Measurements from ENCODE around the gene ZNF217. TPM values are rescaled to one million over a fixed set of nuclear protein-coding genes. Genes with fewer than 3 reads are reported as not detected.

ZNF217 gene
- total RNA-seq, 1 experiment from 2014 or later = 33.8 TPM

DNA sequence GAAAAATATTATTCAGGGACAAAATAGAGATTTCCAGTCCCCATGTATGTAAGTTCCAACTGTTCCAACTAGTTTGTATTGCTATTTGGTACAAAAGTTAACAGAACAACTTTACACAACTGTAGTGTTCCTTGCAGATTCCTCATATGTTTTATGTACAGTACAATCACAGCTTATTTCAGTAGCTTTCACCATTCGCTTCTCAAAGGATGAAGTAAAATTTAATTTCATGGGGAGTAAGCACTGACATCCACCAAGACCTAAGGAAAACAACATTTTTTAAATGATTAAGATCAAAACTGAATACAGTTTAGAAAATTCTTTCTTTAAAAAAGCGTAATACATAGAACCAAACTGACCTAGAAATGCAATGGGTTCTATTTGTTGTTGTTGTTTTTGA lies 24.6 kb downstream of the ZNF217 start:
- Histone ChIP-seq H3K9ac (ENCODE audit: low read length) (no peak overlapping the region), H3K36me3 (ENCODE audit: control insufficient read depth in 1 of 2, insufficient read depth in 2 of 2, low read length in 2 of 2) (peaks cover 15 to 47% of the 10 kb centered on the region in 2 experiments; a peak in 3 of 4 replicates), H3K27ac (ENCODE audit: low read depth, low read length) (no peak overlapping the region), H2AFZ (ENCODE audit: low read depth, low read length, poor library complexity, severe bottlenecking) (no peak overlapping the region), H3K27me3 (ENCODE audit: insufficient read depth, low read length) (no peaks in the 10 kb centered on the region), H3K9me2 (ENCODE audit: insufficient read depth) (no peaks in the 10 kb centered on the region), H3K9me3 (ENCODE audit: control insufficient read depth in 1 of 2, insufficient read depth in 1 of 2, low read depth in 1 of 2, low read length in 2 of 2) (no peaks in the 10 kb centered on the region), H3K4me1 (ENCODE audit: control insufficient read depth in 1 of 2, insufficient read depth in 2 of 2, low read length in 2 of 2) (no peaks in the 10 kb centered on the region), H4K20me1 (ENCODE audit: insufficient read depth) (0 out of 2 replicates have a peak, but pooled peaks cover 4% of the 10 kb centered on the region), H3K79me2 (ENCODE audit: insufficient read depth, low read length) (peaks cover 63% of the 10 kb centered on the region), H3K4me2 (ENCODE audit: low read length) (no peak overlapping the region), H3K4me3 (replicated peaks in 1 of 2; ENCODE audit: low read depth in 1 of 2, low read length in 2 of 2) (no peak overlapping the region)
- no peak for DNase-seq (ENCODE audit: low read depth, low spot score)
- POLR2A ChIA-PET = no interaction called here
- CTCF ChIA-PET = no interaction called here
- TF ChIP-seq, protein P1, sequence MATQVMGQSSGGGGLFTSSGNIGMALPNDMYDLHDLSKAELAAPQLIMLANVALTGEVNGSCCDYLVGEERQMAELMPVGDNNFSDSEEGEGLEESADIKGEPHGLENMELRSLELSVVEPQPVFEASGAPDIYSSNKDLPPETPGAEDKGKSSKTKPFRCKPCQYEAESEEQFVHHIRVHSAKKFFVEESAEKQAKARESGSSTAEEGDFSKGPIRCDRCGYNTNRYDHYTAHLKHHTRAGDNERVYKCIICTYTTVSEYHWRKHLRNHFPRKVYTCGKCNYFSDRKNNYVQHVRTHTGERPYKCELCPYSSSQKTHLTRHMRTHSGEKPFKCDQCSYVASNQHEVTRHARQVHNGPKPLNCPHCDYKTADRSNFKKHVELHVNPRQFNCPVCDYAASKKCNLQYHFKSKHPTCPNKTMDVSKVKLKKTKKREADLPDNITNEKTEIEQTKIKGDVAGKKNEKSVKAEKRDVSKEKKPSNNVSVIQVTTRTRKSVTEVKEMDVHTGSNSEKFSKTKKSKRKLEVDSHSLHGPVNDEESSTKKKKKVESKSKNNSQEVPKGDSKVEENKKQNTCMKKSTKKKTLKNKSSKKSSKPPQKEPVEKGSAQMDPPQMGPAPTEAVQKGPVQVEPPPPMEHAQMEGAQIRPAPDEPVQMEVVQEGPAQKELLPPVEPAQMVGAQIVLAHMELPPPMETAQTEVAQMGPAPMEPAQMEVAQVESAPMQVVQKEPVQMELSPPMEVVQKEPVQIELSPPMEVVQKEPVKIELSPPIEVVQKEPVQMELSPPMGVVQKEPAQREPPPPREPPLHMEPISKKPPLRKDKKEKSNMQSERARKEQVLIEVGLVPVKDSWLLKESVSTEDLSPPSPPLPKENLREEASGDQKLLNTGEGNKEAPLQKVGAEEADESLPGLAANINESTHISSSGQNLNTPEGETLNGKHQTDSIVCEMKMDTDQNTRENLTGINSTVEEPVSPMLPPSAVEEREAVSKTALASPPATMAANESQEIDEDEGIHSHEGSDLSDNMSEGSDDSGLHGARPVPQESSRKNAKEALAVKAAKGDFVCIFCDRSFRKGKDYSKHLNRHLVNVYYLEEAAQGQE (IDR thresholded peaks at IDR 0.05; ENCODE audit: low read depth) = no peak
- TF ChIP-seq, protein P2, sequence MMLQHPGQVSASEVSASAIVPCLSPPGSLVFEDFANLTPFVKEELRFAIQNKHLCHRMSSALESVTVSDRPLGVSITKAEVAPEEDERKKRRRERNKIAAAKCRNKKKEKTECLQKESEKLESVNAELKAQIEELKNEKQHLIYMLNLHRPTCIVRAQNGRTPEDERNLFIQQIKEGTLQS (IDR thresholded peaks at IDR 0.05) = no peak
- no peak for TF ChIP-seq EZH2 (IDR thresholded peaks at IDR 0.05)
- TF ChIP-seq, protein P3, sequence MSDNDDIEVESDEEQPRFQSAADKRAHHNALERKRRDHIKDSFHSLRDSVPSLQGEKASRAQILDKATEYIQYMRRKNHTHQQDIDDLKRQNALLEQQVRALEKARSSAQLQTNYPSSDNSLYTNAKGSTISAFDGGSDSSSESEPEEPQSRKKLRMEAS (IDR thresholded peaks at IDR 0.05) = no peak
- no peak for TF ChIP-seq POLR2A (IDR thresholded peaks at IDR 0.05; ENCODE audit: borderline replicate concordance, extremely low read depth, insufficient read depth, insufficient read length)
- ATAC-seq = no peak
- no TSS peak for BruUV-seq (replicated peaks)
- intact Hi-C loops (cut with micrococcal nuclease) = no loop called here
- RAD21 ChIA-PET (ENCODE audit: low non-redundant PET in 1 of 2, low total read pairs in 2 of 2, uncharacterized antibody in 2 of 2, unreplicated experiment in 2 of 2) = no interaction called here

DNA sequence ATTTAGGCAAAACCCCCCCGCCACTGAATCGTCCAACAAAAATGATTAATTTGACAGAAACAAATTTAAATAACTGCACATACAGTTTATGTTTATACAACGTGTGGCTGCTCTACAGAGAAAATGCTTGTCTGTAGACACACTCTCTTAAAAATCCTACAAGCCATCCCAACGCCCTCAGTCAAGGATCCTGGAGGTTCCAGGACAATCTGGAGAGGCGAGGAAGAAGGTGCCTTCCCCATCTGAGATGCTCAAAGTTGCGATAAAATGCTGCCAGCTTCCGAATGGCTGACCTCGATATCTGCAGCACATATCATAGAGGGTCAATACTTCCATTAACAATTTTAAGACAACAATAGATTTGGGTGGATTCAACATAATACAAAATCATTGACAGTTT lies 25.3 kb downstream of the ZNF217 start:
- TF ChIP-seq RAD21 (IDR thresholded peaks at IDR 0.05; ENCODE audit: low read depth) (no peak), CBX3 (IDR thresholded peaks at IDR 0.05; ENCODE audit: low read depth) (no peak), POLR2A (IDR thresholded peaks at IDR 0.05; ENCODE audit: borderline replicate concordance, extremely low read depth, insufficient read depth, insufficient read length) (no peak)
- TF ChIP-seq, protein P4, sequence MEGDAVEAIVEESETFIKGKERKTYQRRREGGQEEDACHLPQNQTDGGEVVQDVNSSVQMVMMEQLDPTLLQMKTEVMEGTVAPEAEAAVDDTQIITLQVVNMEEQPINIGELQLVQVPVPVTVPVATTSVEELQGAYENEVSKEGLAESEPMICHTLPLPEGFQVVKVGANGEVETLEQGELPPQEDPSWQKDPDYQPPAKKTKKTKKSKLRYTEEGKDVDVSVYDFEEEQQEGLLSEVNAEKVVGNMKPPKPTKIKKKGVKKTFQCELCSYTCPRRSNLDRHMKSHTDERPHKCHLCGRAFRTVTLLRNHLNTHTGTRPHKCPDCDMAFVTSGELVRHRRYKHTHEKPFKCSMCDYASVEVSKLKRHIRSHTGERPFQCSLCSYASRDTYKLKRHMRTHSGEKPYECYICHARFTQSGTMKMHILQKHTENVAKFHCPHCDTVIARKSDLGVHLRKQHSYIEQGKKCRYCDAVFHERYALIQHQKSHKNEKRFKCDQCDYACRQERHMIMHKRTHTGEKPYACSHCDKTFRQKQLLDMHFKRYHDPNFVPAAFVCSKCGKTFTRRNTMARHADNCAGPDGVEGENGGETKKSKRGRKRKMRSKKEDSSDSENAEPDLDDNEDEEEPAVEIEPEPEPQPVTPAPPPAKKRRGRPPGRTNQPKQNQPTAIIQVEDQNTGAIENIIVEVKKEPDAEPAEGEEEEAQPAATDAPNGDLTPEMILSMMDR (IDR thresholded peaks at IDR 0.05 in 2 of 3, conservative IDR thresholded peaks at IDR 0.05 in 1 of 3; ENCODE audit: borderline replicate concordance in 1 of 3, insufficient read depth in 1 of 3, low read depth in 2 of 3, low read length in 2 of 3) = no peak
- TF ChIP-seq, protein P3 (IDR thresholded peaks at IDR 0.05) = no peak
- Histone ChIP-seq H3K36me3 (ENCODE audit: control insufficient read depth in 1 of 2, insufficient read depth in 2 of 2, low read length in 2 of 2) (peaks cover 15 to 43% of the 10 kb centered on the region in 2 experiments; a peak in 3 of 4 replicates), H3K79me2 (ENCODE audit: insufficient read depth, low read length) (peaks cover 56% of the 10 kb centered on the region), H3K27ac (ENCODE audit: low read depth, low read length) (no peak overlapping the region), H3K4me3 (replicated peaks in 1 of 2; ENCODE audit: low read depth in 1 of 2, low read length in 2 of 2) (no peak overlapping the region), H3K4me2 (ENCODE audit: low read length) (no peak overlapping the region), H4K20me1 (ENCODE audit: insufficient read depth) (0 out of 2 replicates have a peak, but pooled peaks cover 4% of the 10 kb centered on the region), H2AFZ (ENCODE audit: low read depth, low read length, poor library complexity, severe bottlenecking) (no peak overlapping the region), H3K27me3 (ENCODE audit: insufficient read depth, low read length) (no peaks in the 10 kb centered on the region), H3K4me1 (ENCODE audit: control insufficient read depth in 1 of 2, insufficient read depth in 2 of 2, low read length in 2 of 2) (no peaks in the 10 kb centered on the region), H3K9ac (ENCODE audit: low read length) (no peak overlapping the region), H3K9me3 (ENCODE audit: control insufficient read depth in 1 of 2, insufficient read depth in 1 of 2, low read depth in 1 of 2, low read length in 2 of 2) (no peaks in the 10 kb centered on the region), H3K9me2 (ENCODE audit: insufficient read depth) (no peaks in the 10 kb centered on the region)
- DNase-seq (ENCODE audit: low read depth, low spot score) = no peak
- RAD21 ChIA-PET (ENCODE audit: low non-redundant PET in 1 of 2, low total read pairs in 2 of 2, uncharacterized antibody in 2 of 2, unreplicated experiment in 2 of 2) = no interaction called here
- CTCF ChIA-PET = no interaction called here
- intact Hi-C loops (cut with micrococcal nuclease) = no loop called here
- ATAC-seq = no peak
- POLR2A ChIA-PET = no interaction called here
- TSS peak; percentile 13 for BruUV-seq (replicated peaks)
